ENCODE data around the gene ERC2.

Gene ERC2

DNA sequence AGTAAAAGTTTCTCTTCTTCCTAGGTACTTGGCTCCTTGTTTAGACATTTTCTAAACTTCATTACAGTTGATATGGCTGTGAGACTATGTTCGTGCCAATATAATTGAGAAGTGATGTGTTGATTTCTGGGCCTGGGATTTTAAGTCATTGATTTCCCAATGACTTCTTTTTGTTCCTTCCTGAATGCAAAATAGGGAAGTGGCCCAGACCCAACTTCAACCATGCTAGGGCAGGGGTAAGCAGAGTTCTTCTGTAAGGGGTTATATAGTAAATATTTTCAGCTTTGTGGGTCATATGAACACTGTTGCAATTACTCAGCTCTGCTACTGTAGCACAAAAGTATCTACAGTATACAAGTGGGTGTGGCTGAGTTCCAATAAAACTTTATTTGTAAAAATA lies 661.1 kb downstream of the ERC2 start:
- DNase-seq = no peak

DNA sequence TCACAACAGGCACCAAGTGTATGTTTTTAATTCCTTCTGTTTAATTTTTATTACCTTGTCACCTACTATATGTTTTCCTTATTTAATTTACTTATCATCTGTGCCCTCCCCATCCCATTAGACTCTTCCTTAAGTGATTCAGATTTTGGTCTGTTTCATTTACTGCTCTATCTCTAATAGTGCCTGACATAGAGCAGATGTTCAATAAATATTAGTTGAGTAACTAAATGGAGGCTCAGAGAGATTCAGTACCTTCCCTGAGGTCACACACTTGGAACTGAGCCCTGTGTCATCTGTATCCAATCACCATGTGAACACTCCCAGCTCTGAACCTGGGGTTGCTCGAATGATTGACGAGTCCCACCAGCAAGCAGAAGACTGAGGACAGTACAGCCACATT lies 663.1 kb downstream of the ERC2 start:
- no peak for DNase-seq

DNA sequence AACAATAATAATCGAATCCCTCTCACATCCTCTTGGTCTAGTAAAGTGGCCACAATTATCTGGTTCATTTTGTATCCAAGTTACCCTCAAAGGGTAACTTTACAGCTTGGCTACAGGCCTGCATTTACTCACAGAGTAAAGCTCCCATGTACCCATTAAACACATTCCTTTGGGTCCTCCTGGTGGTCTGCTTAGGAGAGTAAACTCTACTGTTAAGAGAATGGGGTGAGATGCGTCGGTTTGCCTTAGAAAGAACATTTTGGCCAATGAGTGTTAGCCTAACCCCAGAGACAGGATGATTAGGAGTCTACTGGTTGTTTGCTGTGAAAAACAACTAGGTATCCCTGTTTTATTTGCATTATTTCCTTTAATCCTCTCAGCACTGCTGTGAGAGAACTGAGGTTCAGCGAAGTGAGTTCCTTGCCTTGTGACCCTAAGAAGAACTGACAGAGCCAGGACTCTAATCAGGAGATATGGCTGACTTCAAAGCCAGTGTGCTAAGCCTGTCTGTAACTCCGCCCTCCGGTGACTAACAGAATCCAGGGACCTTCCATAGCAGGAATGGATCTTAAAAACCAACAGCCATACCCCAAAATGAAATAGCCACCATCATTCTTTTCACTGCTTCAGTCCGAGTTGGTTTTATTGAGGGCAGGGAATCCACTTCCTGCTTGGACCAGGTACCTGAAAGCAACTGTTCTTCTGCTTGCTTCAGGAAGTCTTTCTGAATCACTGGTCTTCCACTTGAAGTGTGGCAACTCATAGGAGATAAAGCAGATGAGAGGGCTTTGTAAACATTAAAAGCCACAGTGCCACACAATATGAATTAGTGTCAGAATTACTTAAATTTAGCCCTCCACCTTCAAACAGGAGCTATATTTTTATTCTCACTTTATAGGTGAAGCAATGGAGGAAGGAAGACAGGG lies 663.8 kb downstream of the ERC2 start:
- no peak for DNase-seq

- DNase-seq = no peak
Measured at GRCh38 chr3:55802816-55803215, 665.5 kb downstream of the ERC2 start.

DNA sequence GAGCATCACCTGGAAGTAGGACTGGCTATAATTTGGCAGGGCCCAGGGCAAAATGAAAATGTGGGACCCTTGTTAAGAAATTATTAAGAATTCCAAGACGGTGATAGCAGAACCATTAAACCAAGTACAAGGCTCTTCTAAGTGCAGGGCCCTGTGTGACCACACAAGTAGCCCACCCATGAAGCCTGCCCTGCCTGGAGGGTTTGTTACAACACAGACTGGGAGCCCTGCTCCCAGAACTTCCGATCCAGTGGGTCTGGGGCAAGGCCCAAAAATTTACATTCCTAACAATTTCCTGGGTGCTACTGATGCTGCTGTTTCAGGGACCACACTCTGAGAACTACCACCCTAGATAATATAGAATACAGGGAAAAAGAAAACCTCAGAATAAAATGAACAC lies 666.6 kb downstream of the ERC2 start:
- no peak for DNase-seq

DNA sequence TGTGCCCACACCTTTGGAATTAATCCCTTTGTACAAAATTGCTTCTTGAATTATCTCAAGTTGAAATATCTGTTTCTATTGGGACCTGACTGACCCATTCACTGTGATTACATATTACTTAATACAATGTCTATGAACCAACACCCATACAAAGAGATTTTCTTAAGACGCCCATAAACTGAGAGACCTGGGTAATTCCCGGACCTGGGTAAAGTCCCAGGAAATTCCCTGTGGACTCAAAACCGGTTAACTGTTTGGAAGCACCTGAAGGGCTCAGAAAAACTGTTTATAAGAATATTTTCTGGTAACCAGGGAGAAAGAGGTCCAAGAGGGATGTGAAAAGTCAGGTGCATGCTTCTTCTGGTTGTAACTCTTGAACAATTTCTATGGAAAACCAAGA lies 667.2 kb downstream of the ERC2 start:
- DNase-seq = no peak

DNA sequence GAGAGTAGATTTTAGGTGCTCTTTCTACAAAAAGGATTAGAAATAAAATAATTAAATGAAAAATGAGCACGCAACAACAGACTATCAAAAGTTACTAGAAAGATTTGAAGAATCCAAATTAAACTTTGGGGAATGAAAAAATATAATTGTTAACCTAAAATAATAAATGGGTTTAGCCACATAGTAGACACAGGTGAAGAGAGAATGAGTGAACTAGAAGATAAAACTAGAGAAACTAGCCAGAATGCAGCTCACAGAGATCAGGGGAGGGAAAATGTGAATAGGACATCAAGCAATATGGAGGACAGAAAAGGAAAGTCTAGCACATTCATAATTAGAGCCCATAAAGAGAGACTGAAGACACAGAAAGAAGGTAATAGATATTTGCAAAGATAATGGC lies 670.5 kb downstream of the ERC2 start:
- no peak for DNase-seq

- no peak for DNase-seq
Measured at GRCh38 chr3:55797084-55797483, 671.2 kb downstream of the ERC2 start.

DNA sequence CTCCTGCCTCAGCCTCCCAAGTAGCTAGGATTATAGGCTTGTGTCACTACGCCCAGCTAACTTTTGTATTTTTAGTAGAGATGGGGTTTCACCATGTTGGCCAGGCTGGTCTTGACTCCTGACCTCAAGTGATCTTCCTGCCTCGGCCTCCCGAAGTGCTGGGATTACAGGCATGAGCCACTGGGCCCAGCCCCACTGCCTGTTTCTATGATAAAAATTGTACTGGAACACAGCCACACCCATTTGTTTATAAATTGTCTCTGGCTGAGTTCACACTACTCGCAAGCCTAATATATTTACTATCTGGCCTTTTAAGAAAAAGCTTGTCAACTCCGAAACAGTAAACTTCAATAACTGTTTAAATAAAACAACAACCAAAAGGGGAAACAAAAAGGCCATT lies 671.7 kb downstream of the ERC2 start:
- no peak for DNase-seq

GRCh38 chr3:55795746-55796145 lies 672.5 kb downstream of the ERC2 start:
- no peak for DNase-seq

DNA sequence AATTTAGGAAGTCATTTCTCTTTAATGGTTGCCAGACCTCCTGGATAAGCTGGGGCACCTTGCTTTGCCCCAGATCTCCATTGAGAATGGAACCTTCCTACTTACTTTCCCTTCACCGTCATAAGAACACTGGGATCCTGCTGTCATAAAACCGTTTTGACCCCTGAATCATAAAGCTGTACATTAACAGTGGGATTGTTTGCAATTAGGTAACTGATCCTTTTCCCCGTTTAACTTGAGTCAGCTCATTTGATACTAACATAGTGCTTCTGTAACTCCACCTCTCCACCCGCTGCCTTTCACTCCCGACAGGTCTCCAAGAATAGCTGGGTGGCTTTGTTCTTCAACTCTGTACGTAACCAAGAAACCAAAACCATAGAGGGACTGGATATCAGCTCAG lies 673.0 kb downstream of the ERC2 start:
- no peak for DNase-seq

GRCh38 chr3:55792742-55793141 lies 675.5 kb downstream of the ERC2 start:
- DNase-seq = no peak

DNA sequence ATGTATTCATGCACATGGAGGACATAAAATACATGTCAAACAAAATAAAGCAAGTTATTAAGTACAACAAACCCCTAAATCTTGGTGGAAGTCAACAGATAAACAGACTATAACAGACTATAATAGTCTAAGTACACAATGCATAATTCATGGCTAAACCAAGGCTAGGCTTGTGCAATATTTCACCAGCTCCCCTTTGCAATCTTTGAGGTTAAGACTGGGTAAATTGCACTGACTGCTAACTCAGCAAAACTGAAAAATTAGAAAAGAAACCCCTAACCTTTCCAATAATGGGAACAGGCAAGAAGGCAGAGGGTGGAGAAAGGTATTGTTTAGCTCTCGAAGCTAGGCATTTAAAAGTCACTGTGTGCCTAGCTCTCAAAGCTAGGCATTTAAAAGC lies 676.3 kb downstream of the ERC2 start:
- no peak for DNase-seq

- DNase-seq = no peak
Measured at GRCh38 chr3:55790596-55791350, 677.5 kb downstream of the ERC2 start.

DNA sequence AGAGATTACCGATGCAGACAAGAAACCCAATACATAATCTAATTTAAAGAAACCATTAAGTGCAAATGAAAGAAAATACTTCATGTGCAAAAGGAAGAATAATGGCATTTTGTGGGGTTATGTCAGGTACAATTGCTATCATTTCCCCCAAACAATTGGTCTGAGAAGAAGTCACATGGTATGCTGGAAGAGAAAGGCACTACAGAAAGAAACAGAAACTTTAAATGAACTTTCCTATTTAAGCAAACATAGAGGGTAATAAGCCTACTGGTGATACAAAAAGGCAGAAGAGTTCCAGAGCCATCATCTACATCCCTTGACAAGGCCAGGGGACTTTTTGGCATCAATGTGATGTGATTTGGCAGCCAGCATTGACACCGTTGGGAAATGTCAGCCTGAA lies 678.8 kb downstream of the ERC2 start:
- no peak for DNase-seq

DNA sequence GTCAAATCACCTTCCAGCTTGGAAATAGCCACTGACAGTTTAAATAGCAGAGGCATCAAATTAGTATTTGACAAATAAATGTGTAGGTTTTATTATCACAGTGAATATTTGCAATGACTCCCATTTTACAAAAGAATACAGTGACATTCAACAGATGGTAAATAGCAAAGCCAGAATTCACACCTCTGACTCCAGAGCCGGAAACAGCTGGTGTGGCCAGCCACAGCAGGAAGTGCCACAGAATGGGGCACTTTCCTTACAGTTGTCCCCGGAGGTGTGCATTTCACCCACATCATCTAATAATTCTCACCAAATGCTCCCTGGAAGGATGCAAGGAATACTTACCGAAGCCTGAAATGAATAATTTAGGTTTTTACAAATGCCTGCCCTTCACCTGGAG lies 685.5 kb downstream of the ERC2 start:
- DNase-seq = no peak

- DNase-seq = no peak
Measured at GRCh38 chr3:55782351-55782750, 685.9 kb downstream of the ERC2 start.

DNA sequence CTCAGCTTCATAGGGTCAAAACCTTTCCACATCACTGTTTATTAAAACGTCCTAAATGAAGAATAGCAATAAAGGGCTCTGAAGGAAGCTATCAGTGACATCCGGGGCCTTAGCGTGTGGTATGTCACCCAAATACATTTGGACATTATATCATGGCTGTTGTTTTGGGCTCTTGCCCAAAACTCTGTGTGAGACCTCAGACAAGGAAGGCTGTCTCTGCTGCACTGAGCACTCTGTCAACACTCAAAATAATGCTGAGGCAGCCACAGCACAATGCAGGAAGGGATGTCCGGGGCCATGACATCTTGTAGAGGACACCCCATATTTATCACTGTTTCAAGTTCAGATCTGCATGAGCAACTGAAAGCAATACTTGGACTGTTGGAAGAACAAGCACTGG lies 687.4 kb downstream of the ERC2 start:
- no peak for DNase-seq

- DNase-seq = no peak
Measured at GRCh38 chr3:55779543-55779942, 688.7 kb downstream of the ERC2 start.

- no peak for DNase-seq
Measured at GRCh38 chr3:55775366-55776154, 692.7 kb downstream of the ERC2 start.

DNA sequence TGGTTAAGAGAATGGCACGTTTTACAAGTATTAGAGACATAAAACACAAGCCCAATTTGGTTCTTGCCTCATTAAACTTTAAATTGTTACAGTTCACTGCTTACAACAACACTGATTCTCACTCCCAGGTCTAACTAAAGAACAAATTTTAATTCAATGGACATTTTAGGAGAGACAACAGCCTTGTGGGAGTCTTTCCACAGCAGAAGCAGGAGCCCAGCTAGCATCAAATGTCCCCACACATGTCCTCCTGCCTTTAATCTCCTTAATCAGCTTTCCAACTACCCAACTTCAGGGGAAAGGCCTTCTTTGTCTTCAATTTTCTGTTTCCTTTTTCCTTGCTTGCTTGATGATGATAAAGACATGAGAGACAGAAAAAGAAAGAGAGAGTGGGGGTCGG lies 693.4 kb downstream of the ERC2 start:
- DNase-seq = no peak

DNA sequence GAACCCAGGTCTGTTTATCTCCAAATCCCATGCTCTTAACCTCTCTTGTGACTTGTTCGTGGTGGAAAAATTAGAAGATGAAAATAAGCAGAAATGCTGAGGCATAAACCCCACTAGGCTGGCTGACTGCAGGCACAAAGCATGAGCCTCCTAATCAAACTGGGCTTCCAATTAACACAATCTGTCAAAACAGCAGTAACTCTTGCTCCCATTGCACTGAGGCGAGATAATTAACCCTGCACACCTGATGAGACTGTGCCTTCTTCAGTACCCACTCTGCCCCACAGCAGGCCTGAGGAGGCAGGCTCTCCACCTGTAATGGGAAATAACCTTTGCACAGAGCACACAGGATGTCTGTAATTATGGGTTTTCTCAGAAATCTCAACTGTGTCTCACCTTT lies 696.8 kb downstream of the ERC2 start:
- DNase-seq = no peak

DNA sequence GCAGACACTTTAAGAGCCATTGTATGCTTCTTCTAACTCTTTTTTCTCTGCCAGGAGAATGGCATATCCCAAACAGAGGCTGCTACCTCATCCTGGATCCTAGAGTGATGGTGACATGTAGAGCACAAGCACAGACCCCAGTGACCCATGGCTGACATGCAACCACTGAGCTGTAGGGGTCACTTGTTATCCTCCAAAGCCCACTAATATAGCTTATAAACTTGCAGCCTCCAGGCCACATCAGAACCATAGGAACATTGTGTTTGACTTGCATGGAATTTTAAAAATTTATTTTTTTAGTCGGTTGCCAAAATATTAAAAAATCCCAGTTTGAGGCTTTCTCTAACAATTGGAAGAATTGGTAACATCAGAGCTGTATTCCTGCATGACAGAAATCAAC lies 698.2 kb downstream of the ERC2 start:
- no peak for DNase-seq

DNA sequence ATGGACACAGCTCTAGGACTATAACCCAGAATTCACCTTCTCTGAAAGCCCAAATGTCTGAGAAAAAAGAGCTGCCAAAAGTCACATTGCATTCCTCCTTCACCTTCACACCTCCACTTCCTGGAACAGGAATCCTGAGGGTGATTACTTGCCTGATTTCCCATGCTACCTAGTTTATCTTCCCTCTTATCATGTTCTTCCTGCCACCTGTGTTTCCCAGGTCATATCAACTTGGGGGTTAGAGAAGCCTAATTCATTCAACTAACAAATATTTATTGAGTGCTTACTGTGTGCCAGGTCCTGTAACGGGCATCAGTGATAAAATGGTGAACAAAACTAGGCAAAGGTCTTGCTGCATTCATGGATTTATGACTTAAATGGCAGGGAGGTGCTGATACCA lies 701.5 kb downstream of the ERC2 start:
- DNase-seq = no peak

Measured in activated CD8-positive, alpha-beta memory T cell treated with anti-CD3 and anti-CD28 coated beads, Interleukin-2, amount 50 U/mL, for 4 hours (primary cell).